ENCODE data around the gene PRDM16. TPM values are rescaled to one million over a fixed set of nuclear protein-coding genes. Genes with fewer than 3 reads are reported as not detected.

Gene PRDM16
- total RNA-seq, 1 donor from 2014 or later = 0.43 TPM

DNA sequence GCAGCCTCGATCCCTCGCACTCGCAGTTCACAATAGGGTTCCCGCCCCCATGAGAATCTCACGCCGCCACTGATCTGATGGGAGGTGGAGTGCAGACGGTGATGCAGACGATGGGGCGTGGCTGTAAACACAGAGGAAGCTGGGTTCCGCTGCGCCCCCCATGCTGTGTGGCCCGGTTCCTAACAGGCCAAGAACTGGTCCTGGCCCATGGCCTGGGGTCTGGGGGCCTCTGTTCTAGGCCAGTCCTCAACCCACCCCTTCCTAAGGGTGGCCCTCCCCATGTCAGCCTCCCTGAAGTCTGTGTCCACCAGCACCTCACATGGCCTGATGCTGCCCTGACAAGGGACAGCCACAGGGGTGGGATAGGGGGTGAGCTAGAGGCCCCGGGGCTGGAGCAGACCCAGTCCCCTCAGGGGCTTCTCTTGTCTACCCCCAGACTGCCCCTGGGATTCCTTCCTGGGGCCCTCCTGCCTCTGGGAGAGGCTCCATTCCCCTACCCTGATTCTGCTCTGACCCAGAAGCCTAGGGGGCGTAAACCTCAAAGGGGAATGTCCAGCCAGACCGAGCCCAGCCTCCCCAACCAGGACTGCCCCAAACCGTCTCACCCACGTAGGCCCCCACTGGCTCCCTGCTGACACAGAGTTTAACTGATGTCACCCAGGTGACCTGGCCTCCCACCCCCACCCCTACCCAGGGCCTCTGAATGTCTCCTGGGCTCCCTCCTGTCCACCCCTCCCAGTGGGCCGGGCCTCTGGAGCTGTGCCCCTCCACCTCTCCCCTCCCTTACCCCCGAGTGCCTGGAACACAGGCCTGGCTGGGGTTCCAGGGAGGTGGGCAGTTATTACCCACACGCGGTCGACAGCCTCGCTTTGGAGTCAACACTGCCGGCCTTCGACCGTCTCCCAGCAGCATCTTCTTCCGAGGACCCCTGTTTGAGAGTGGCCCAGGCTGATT is 370.6 kb downstream of the PRDM16 start:
- Histone ChIP-seq H2AFZ (ENCODE audit: low read depth, low read length) (no peak overlapping the region), H3K27ac (ENCODE audit: low read depth, low read length) (no peak overlapping the region), H3K4me3 (ENCODE audit: insufficient read depth, low read depth, low read length) (no peak overlapping the region), H3K9ac (ENCODE audit: low read length) (no peak overlapping the region), H3K9me3 (ENCODE audit: insufficient read depth, low read depth, low read length) (peaks cover 2% of the 10 kb centered on the region), H3K27me3 (ENCODE audit: insufficient read depth, low read length) (peaks cover 32% of the 10 kb centered on the region), H3K36me3 (ENCODE audit: insufficient read depth, low read length) (no peaks in the 10 kb centered on the region), H3K4me2 (ENCODE audit: low read length) (no peak overlapping the region), H3K79me2 (ENCODE audit: insufficient read depth, low read length) (no peaks in the 10 kb centered on the region), H3K4me1 (ENCODE audit: insufficient read depth, low read length) (no peaks in the 10 kb centered on the region), H4K20me1 (ENCODE audit: insufficient read depth, low read length) (no peaks in the 10 kb centered on the region)
- FAIRE-seq (no peak), DNase-seq (ENCODE audit: low read depth) (no peak)
- TF ChIP-seq EZH2 (IDR thresholded peaks at IDR 0.05; ENCODE audit: insufficient read depth, low read length) = no peak
- TF ChIP-seq, protein P1, sequence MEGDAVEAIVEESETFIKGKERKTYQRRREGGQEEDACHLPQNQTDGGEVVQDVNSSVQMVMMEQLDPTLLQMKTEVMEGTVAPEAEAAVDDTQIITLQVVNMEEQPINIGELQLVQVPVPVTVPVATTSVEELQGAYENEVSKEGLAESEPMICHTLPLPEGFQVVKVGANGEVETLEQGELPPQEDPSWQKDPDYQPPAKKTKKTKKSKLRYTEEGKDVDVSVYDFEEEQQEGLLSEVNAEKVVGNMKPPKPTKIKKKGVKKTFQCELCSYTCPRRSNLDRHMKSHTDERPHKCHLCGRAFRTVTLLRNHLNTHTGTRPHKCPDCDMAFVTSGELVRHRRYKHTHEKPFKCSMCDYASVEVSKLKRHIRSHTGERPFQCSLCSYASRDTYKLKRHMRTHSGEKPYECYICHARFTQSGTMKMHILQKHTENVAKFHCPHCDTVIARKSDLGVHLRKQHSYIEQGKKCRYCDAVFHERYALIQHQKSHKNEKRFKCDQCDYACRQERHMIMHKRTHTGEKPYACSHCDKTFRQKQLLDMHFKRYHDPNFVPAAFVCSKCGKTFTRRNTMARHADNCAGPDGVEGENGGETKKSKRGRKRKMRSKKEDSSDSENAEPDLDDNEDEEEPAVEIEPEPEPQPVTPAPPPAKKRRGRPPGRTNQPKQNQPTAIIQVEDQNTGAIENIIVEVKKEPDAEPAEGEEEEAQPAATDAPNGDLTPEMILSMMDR (IDR thresholded peaks at IDR 0.05; ENCODE audit: insufficient read depth, low read depth, low read length) = no peak
- Mint-ChIP-seq H3K4me1 (ENCODE audit: low read depth, unreplicated experiment) (no peaks in the 10 kb centered on the region), H3K4me3 (ENCODE audit: unreplicated experiment) (no peak overlapping the region), H3K9me3 (ENCODE audit: unreplicated experiment) (peaks cover 5% of the 10 kb centered on the region), H3K27ac (ENCODE audit: unreplicated experiment) (no peak overlapping the region), H3K27me3 (ENCODE audit: low read depth, unreplicated experiment) (peaks cover 31% of the 10 kb centered on the region), H3K36me3 (ENCODE audit: low read depth, unreplicated experiment) (no peaks in the 10 kb centered on the region)

DNA sequence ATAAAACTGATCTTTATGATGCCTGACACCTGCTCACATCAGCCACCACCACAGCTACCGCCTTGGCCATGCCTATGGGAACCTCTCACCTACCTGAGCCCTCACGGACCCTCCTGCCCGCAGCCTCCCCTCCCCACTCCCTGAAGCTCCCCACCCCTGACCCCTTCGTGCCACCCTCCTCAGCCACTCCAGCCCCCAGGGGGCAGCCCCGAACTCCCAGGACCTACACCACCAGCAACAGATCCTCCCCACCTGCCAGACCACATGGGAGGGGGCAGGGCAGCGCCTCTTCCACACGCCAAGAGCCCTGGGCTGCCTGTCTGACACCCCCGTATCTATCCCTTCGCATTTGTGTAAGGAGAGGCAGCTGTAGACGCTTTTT is 371.3 kb downstream of the PRDM16 start:
- H3K27me3 ChIP-seq (ENCODE audit: insufficient read depth, low read length) = peaks cover 35% of the 10 kb centered on the region
- no peaks in the 10 kb centered on the region for H4K20me1 ChIP-seq (ENCODE audit: insufficient read depth, low read length)
- peaks cover 2% of the 10 kb centered on the region for H3K9me3 ChIP-seq (ENCODE audit: insufficient read depth, low read depth, low read length)
- H3K4me2 ChIP-seq (ENCODE audit: low read length) = no peak overlapping the region
- no peaks in the 10 kb centered on the region for H3K36me3 ChIP-seq (ENCODE audit: insufficient read depth, low read length)
- peaks cover 8% of the 10 kb centered on the region for H3K9me3 Mint-ChIP-seq (ENCODE audit: unreplicated experiment)
- no peak for DNase-seq (ENCODE audit: low read depth)
- H3K27ac ChIP-seq (ENCODE audit: low read depth, low read length) = no peak overlapping the region
- H3K27me3 Mint-ChIP-seq (ENCODE audit: low read depth, unreplicated experiment) = peaks cover 28% of the 10 kb centered on the region
- H3K27ac Mint-ChIP-seq (ENCODE audit: unreplicated experiment) = no peak overlapping the region
- H3K4me1 ChIP-seq (ENCODE audit: insufficient read depth, low read length) = no peaks in the 10 kb centered on the region
- H3K79me2 ChIP-seq (ENCODE audit: insufficient read depth, low read length) = no peaks in the 10 kb centered on the region
- no peaks in the 10 kb centered on the region for H3K36me3 Mint-ChIP-seq (ENCODE audit: low read depth, unreplicated experiment)
- no peak overlapping the region for H3K9ac ChIP-seq (ENCODE audit: low read length)
- no peak overlapping the region for H3K4me3 Mint-ChIP-seq (ENCODE audit: unreplicated experiment)
- no peak for FAIRE-seq
- TF ChIP-seq, protein P1 (IDR thresholded peaks at IDR 0.05; ENCODE audit: insufficient read depth, low read depth, low read length) = no peak
- no peak for TF ChIP-seq EZH2 (IDR thresholded peaks at IDR 0.05; ENCODE audit: insufficient read depth, low read length)
- H2AFZ ChIP-seq (ENCODE audit: low read depth, low read length) = no peak overlapping the region
- H3K4me1 Mint-ChIP-seq (ENCODE audit: low read depth, unreplicated experiment) = no peaks in the 10 kb centered on the region
- H3K4me3 ChIP-seq (ENCODE audit: insufficient read depth, low read depth, low read length) = no peak overlapping the region

All from astrocyte (in vitro differentiated cells and primary cell).